ENCODE results near the gene C16orf96. TPM values are rescaled to one million over a fixed set of nuclear protein-coding genes. Genes with fewer than 3 reads are reported as not detected.

The C16orf96 gene
- total and polyA plus RNA-seq, 2 of the 13 experiments (the other 11 are each of a cell fraction or from before 2014, with no cell fraction given): 0.03 TPM; not detected in 1

DNA sequence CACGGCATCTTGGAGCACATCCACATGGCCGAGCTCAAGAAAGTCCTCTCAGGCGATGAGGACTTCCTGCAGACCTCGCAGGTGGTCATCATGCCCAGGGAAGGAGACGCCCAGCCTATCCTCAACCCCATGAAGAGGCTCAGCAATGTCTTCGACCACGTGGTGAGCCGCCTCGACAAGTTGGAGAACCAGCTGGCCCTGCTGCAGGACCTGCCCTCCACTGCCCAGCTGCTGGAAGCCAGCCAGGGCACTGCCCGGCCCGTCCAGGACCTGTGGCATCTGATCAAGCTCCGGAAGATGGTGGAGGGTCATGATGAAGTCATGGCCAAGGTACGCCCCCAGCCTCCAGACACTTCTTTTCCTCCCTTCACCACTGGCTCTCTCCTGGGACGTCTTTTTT, 440 bp downstream of the C16orf96 start:
- ATAC-seq (no peak), FAIRE-seq (no peak), DNase-seq (ENCODE audit: low spot score) (no peak)
- no peak overlapping the region for H3K4me2 ChIP-seq (ENCODE audit: low read depth, low read length)
- no TSS peak for BruUV-seq (replicated peaks)
- no peak overlapping the region for H3K4me3 ChIP-seq (replicated peaks in 1 of 3; ENCODE audit: insufficient read depth in 1 of 3, low read depth in 2 of 3, low read length in 3 of 3)
- CTCF ChIA-PET (ENCODE audit: low intra/inter-chr PET ratio, low total read pairs): no interaction called here
- in situ Hi-C loops (cut with HindIII; ENCODE audit: extremely low pct_ligation_motif_present, low pct_unique_long_range_greater_than_20kb) (no loop called here), intact Hi-C loops (cut with micrococcal nuclease; ENCODE audit: unreplicated experiment) (no loop called here)
- H2AFZ ChIP-seq (ENCODE audit: low read length): no peak overlapping the region
- no peak overlapping the region for H3K9ac ChIP-seq (ENCODE audit: insufficient read depth, low read depth, low read length)
- TF ChIP-seq ZNF205 (CRISPR knock-in tag; IDR thresholded peaks at IDR 0.05): no peak
- no peaks in the 10 kb centered on the region for H3K79me2 ChIP-seq (ENCODE audit: insufficient read depth, low read length)
- H3K36me3 ChIP-seq (replicated peaks in 1 of 2; ENCODE audit: control insufficient read depth in 1 of 2, insufficient read depth in 2 of 2, low read length in 2 of 2): no peaks in the 10 kb centered on the region
- peaks cover 10% of the 10 kb centered on the region for H3K4me1 ChIP-seq (ENCODE audit: insufficient read depth, low read length)
- H3K9me3 ChIP-seq (ENCODE audit: low read length): no peaks in the 10 kb centered on the region
- H4K20me1 ChIP-seq (ENCODE audit: insufficient read depth, low read length): no peaks in the 10 kb centered on the region
- 58% methylated on average over 2 of the region's 14 CpGs for WGBS (ENCODE audit: low lambda C conversion rate)
- H3K27ac ChIP-seq (ENCODE audit: extremely low read length, insufficient read depth, low read length): no peak overlapping the region
- POLR2A ChIA-PET: no interaction called here
- H3K27me3 ChIP-seq (ENCODE audit: control insufficient read depth in 1 of 2, insufficient read depth in 2 of 2, low read length in 2 of 2): peaks cover 3 to 9% of the 10 kb centered on the region in 2 experiments; a peak in 2 of 5 replicates

GRCh38 chr16:4557973-4558372, 1.8 kb downstream of the C16orf96 start:
- H3K27ac ChIP-seq (ENCODE audit: extremely low read length, insufficient read depth, low read length): no peak overlapping the region
- CTCF ChIA-PET (ENCODE audit: low intra/inter-chr PET ratio, low total read pairs): no interaction called here
- ATAC-seq (no peak), FAIRE-seq (no peak), DNase-seq (ENCODE audit: low spot score) (no peak)
- no peaks in the 10 kb centered on the region for H3K36me3 ChIP-seq (replicated peaks in 1 of 2; ENCODE audit: control insufficient read depth in 1 of 2, insufficient read depth in 2 of 2, low read length in 2 of 2)
- H3K9me3 ChIP-seq (ENCODE audit: low read length): no peaks in the 10 kb centered on the region
- in situ Hi-C loops (cut with HindIII; ENCODE audit: extremely low pct_ligation_motif_present, low pct_unique_long_range_greater_than_20kb) (no loop called here), intact Hi-C loops (cut with micrococcal nuclease; ENCODE audit: unreplicated experiment) (no loop called here)
- no peak overlapping the region for H2AFZ ChIP-seq (ENCODE audit: low read length)
- no peak overlapping the region for H3K4me3 ChIP-seq (replicated peaks in 1 of 3; ENCODE audit: insufficient read depth in 1 of 3, low read depth in 2 of 3, low read length in 3 of 3)
- 44% methylated on average over 7 of the region's 10 CpGs for WGBS (ENCODE audit: low lambda C conversion rate)
- peak overlapping the region; percentile 33; the same call in 1 of the 2 replicates for H3K4me2 ChIP-seq (ENCODE audit: low read depth, low read length)
- no peak overlapping the region for H3K9ac ChIP-seq (ENCODE audit: insufficient read depth, low read depth, low read length)
- no peaks in the 10 kb centered on the region for H4K20me1 ChIP-seq (ENCODE audit: insufficient read depth, low read length)
- POLR2A ChIA-PET: no interaction called here
- peaks cover 3 to 16% of the 10 kb centered on the region in 2 experiments; a peak in 3 of 5 replicates for H3K27me3 ChIP-seq (ENCODE audit: control insufficient read depth in 1 of 2, insufficient read depth in 2 of 2, low read length in 2 of 2)
- BruUV-seq (replicated peaks): no TSS peak
- H3K4me1 ChIP-seq (ENCODE audit: insufficient read depth, low read length): peaks cover 13% of the 10 kb centered on the region
- H3K79me2 ChIP-seq (ENCODE audit: insufficient read depth, low read length): no peaks in the 10 kb centered on the region
- TF ChIP-seq ZNF709 (CRISPR knock-in tag; IDR thresholded peaks at IDR 0.05) (no peak), ZNF850 (CRISPR knock-in tag; conservative IDR thresholded peaks at IDR 0.05) (no peak), NR2C2 (CRISPR knock-in tag; IDR thresholded peaks at IDR 0.05; ENCODE audit: borderline replicate concordance) (peak; percentile 92), FIP1L1 (IDR thresholded peaks at IDR 0.05; ENCODE audit: borderline replicate concordance, insufficient read depth, low read depth, low read length) (no peak), ZSCAN20 (CRISPR knock-in tag; IDR thresholded peaks at IDR 0.05; ENCODE audit: borderline replicate concordance) (no peak), CAMTA2 (CRISPR knock-in tag; IDR thresholded peaks at IDR 0.05; ENCODE audit: borderline replicate concordance) (no peak), PAX8 (CRISPR knock-in tag; IDR thresholded peaks at IDR 0.05; ENCODE audit: borderline replicate concordance) (no peak), MAX (IDR thresholded peaks at IDR 0.05) (peak; percentile 19; the same call in 1 of the 2 replicates)
- TF ChIP-seq, protein P1, sequence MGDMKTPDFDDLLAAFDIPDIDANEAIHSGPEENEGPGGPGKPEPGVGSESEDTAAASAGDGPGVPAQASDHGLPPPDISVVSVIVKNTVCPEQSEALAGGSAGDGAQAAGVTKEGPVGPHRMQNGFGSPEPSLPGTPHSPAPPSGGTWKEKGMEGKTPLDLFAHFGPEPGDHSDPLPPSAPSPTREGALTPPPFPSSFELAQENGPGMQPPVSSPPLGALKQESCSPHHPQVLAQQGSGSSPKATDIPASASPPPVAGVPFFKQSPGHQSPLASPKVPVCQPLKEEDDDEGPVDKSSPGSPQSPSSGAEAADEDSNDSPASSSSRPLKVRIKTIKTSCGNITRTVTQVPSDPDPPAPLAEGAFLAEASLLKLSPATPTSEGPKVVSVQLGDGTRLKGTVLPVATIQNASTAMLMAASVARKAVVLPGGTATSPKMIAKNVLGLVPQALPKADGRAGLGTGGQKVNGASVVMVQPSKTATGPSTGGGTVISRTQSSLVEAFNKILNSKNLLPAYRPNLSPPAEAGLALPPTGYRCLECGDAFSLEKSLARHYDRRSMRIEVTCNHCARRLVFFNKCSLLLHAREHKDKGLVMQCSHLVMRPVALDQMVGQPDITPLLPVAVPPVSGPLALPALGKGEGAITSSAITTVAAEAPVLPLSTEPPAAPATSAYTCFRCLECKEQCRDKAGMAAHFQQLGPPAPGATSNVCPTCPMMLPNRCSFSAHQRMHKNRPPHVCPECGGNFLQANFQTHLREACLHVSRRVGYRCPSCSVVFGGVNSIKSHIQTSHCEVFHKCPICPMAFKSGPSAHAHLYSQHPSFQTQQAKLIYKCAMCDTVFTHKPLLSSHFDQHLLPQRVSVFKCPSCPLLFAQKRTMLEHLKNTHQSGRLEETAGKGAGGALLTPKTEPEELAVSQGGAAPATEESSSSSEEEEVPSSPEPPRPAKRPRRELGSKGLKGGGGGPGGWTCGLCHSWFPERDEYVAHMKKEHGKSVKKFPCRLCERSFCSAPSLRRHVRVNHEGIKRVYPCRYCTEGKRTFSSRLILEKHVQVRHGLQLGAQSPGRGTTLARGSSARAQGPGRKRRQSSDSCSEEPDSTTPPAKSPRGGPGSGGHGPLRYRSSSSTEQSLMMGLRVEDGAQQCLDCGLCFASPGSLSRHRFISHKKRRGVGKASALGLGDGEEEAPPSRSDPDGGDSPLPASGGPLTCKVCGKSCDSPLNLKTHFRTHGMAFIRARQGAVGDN (CRISPR knock-in tag; IDR thresholded peaks at IDR 0.05): peak; percentile 47
- TF ChIP-seq, protein P2, sequence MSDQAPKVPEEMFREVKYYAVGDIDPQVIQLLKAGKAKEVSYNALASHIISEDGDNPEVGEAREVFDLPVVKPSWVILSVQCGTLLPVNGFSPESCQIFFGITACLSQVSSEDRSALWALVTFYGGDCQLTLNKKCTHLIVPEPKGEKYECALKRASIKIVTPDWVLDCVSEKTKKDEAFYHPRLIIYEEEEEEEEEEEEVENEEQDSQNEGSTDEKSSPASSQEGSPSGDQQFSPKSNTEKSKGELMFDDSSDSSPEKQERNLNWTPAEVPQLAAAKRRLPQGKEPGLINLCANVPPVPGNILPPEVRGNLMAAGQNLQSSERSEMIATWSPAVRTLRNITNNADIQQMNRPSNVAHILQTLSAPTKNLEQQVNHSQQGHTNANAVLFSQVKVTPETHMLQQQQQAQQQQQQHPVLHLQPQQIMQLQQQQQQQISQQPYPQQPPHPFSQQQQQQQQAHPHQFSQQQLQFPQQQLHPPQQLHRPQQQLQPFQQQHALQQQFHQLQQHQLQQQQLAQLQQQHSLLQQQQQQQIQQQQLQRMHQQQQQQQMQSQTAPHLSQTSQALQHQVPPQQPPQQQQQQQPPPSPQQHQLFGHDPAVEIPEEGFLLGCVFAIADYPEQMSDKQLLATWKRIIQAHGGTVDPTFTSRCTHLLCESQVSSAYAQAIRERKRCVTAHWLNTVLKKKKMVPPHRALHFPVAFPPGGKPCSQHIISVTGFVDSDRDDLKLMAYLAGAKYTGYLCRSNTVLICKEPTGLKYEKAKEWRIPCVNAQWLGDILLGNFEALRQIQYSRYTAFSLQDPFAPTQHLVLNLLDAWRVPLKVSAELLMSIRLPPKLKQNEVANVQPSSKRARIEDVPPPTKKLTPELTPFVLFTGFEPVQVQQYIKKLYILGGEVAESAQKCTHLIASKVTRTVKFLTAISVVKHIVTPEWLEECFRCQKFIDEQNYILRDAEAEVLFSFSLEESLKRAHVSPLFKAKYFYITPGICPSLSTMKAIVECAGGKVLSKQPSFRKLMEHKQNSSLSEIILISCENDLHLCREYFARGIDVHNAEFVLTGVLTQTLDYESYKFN (CRISPR knock-in tag; conservative IDR thresholded peaks at IDR 0.05): no peak

All from HepG2 (cell line).